Nephron progenitor cell (in vitro differentiated cells): ENCODE data around the gene EAF2.

Source experiments
- DNase-seq: peaks from one replicate; pipeline ENCODE4 v3.0.0; 2021
- H3K27ac Mint-ChIP-seq: 2 replicates; pipeline ENCODE4 v1.8.0; 2021; ENCODE audit warnings: mild to moderate bottlenecking, moderate library complexity, mixed read lengths
- H3K27me3 Mint-ChIP-seq: 2 replicates; pipeline ENCODE4 v1.8.0; 2021; ENCODE audit warnings: mild to moderate bottlenecking, low read depth, mixed read lengths; ENCODE audit not compliant: poor library complexity
- H3K36me3 Mint-ChIP-seq: 2 replicates; pipeline ENCODE4 v1.8.0; 2021; ENCODE audit warnings: low read depth, mixed read lengths
- H3K4me1 Mint-ChIP-seq: 2 replicates; pipeline ENCODE4 v1.8.0; 2021; ENCODE audit warnings: mixed read lengths
- H3K4me3 Mint-ChIP-seq: 2 replicates; pipeline ENCODE4 v1.8.0; 2021; ENCODE audit warnings: mild to moderate bottlenecking, moderate library complexity, mixed read lengths
- H3K9me3 Mint-ChIP-seq: 2 replicates; pipeline ENCODE4 v1.8.0; 2021; ENCODE audit warnings: mild to moderate bottlenecking, moderate library complexity, mixed read lengths
- TF ChIP-seq, protein P1 (sequence below): fragments of 200-600 bp; sonication (generic); IDR thresholded peaks from 2 replicates; pipeline ENCODE4 v1.5.0; 2021; ENCODE audit warnings: antibody characterized with exemption

EAF2 gene

GRCh38 chr3:121800906-121801305 lies 34.1 kb upstream of the EAF2 start:
- H3K27ac Mint-ChIP-seq, result peak overlapping the region; percentile 12
- H3K27me3 Mint-ChIP-seq, result peaks cover 2% of the 10 kb centered on the region
- no peak overlapping the region for H3K4me3 Mint-ChIP-seq
- peaks cover 24% of the 10 kb centered on the region for H3K36me3 Mint-ChIP-seq
- no peaks in the 10 kb centered on the region for H3K4me1 Mint-ChIP-seq
- no peak for DNase-seq
- TF ChIP-seq, protein P1, sequence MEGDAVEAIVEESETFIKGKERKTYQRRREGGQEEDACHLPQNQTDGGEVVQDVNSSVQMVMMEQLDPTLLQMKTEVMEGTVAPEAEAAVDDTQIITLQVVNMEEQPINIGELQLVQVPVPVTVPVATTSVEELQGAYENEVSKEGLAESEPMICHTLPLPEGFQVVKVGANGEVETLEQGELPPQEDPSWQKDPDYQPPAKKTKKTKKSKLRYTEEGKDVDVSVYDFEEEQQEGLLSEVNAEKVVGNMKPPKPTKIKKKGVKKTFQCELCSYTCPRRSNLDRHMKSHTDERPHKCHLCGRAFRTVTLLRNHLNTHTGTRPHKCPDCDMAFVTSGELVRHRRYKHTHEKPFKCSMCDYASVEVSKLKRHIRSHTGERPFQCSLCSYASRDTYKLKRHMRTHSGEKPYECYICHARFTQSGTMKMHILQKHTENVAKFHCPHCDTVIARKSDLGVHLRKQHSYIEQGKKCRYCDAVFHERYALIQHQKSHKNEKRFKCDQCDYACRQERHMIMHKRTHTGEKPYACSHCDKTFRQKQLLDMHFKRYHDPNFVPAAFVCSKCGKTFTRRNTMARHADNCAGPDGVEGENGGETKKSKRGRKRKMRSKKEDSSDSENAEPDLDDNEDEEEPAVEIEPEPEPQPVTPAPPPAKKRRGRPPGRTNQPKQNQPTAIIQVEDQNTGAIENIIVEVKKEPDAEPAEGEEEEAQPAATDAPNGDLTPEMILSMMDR, result no peak
- no peaks in the 10 kb centered on the region for H3K9me3 Mint-ChIP-seq

GRCh38 chr3:121803771-121804320 lies 31.2 kb upstream of the EAF2 start:
- Mint-ChIP-seq H3K27me3 (peaks cover 2% of the 10 kb centered on the region), H3K36me3 (peaks cover 22% of the 10 kb centered on the region), H3K4me1 (no peaks in the 10 kb centered on the region), H3K9me3 (no peaks in the 10 kb centered on the region), H3K27ac (no peak overlapping the region), H3K4me3 (no peak overlapping the region)
- TF ChIP-seq, protein P1, result no peak
- DNase-seq, result no peak

DNA sequence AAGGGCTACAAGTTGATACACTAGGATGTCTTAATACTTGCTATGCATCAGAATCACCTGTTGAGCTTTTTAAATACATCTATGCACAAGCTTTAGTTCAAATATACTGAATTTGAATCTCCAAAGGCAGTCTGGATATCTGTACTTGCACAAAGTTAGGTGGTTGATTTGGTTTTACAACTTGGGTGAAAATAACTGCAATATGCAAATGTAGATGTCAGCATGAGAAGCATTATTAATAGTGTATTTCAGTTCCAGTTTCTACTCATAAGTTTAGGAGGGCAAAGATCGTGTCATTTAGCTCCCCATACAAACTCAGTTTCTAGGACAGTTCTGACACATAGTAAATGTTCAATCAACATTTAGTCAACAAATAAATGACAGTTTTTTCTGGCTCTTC lies 25.8 kb upstream of the EAF2 start:
- no peaks in the 10 kb centered on the region for H3K4me1 Mint-ChIP-seq
- H3K36me3 Mint-ChIP-seq, result peaks cover 48% of the 10 kb centered on the region
- TF ChIP-seq, protein P1, result no peak

GRCh38 chr3:121817753-121818152 lies 17.3 kb upstream of the EAF2 start:
- DNase-seq, result no peak
- Mint-ChIP-seq H3K36me3 (peaks cover 94% of the 10 kb centered on the region), H3K27ac (no peak overlapping the region), H3K4me1 (no peaks in the 10 kb centered on the region), H3K9me3 (peaks cover 57% of the 10 kb centered on the region), H3K27me3 (no peaks in the 10 kb centered on the region), H3K4me3 (no peak overlapping the region)
- TF ChIP-seq, protein P1, result no peak

More for the DNA sequence above, 25.8 kb upstream of the EAF2 start:
- Mint-ChIP-seq H3K9me3 (peaks cover 12% of the 10 kb centered on the region), H3K27me3 (peaks cover 2% of the 10 kb centered on the region), H3K27ac (no peak overlapping the region), H3K4me3 (no peak overlapping the region)
- no peak for DNase-seq

GRCh38 chr3:121818578-121818977 lies 16.4 kb upstream of the EAF2 start:
- Mint-ChIP-seq H3K27ac (peak overlapping the region; percentile 31), H3K36me3 (peaks cover 94% of the 10 kb centered on the region), H3K4me1 (no peaks in the 10 kb centered on the region), H3K9me3 (peaks cover 60% of the 10 kb centered on the region), H3K4me3 (no peak overlapping the region), H3K27me3 (no peaks in the 10 kb centered on the region)
- TF ChIP-seq, protein P1, result no peak
- DNase-seq, result no peak

GRCh38 chr3:121819236-121819635 lies 15.8 kb upstream of the EAF2 start:
- Mint-ChIP-seq H3K36me3 (peaks cover 94% of the 10 kb centered on the region), H3K27me3 (no peaks in the 10 kb centered on the region), H3K9me3 (peaks cover 60% of the 10 kb centered on the region), H3K4me3 (no peak overlapping the region), H3K27ac (no peak overlapping the region), H3K4me1 (no peaks in the 10 kb centered on the region)
- no peak for DNase-seq
- TF ChIP-seq, protein P1, result no peak
